Measurements from ENCODE around the gene PTPRT.
"Not testable (repeated sequence)": the region's sequence is repeated elsewhere in the genome, so short reads cannot be mapped to it uniquely, and the experiment has no call there.

The PTPRT gene

DNA sequence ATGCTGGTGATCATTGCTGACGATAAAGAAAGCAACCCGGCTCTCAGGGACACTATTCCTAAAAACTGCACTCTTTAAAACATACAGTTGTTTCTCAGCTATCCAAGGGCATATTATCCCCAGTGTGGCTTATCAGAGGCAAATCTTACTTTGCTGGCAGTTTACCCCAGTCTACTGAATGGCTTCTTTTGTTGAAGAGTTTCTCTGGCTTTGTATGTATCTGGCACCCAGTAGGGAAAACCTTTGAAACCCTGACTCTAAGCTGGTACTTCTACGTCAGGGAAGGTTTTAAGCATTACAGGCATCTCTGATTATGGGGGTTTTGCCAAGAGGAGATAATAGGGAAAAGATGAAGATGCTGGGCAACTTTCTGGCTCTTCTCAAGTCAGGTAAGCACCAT is 933.9 kb downstream of the PTPRT start:
- no peak for DNase-seq

DNA sequence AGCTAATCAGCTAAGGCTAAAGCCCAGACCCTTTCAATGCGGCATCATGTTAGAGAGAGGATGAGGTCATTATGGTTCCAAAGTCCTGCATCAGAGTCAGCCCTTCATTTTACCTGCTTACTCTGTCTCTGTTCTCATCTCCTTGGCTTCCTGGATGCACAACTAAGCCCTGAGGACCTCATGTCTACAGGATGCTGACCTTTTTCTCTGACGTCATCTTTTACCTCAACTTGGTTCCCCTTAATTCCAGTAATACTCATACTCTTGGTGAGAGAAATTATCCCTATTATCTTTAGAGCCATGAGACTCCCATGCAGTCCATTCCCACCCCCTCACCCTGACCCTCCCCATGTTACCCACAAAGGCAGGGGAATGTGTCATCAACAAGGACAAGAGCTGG is 935.0 kb downstream of the PTPRT start:
- DNase-seq = no peak

DNA sequence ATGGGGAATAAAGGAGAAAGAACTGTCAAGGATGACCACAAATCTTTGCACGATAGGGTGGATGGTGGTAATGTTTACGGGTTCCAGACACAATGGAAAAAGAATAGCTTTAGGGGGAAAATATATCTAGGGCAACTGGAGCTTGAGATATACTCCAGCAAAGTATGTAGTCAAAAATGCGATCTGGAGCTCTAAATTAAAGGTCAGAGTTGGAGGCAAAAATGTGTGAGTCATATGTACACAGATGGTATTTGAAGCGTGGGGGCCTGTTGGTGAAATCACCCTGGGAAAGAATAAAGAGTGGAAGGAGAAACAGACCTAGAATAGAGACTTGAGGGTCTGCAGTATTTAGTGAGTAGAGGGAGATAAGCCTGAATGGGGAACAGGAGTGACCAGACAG is 937.6 kb downstream of the PTPRT start:
- no peak for DNase-seq

DNA sequence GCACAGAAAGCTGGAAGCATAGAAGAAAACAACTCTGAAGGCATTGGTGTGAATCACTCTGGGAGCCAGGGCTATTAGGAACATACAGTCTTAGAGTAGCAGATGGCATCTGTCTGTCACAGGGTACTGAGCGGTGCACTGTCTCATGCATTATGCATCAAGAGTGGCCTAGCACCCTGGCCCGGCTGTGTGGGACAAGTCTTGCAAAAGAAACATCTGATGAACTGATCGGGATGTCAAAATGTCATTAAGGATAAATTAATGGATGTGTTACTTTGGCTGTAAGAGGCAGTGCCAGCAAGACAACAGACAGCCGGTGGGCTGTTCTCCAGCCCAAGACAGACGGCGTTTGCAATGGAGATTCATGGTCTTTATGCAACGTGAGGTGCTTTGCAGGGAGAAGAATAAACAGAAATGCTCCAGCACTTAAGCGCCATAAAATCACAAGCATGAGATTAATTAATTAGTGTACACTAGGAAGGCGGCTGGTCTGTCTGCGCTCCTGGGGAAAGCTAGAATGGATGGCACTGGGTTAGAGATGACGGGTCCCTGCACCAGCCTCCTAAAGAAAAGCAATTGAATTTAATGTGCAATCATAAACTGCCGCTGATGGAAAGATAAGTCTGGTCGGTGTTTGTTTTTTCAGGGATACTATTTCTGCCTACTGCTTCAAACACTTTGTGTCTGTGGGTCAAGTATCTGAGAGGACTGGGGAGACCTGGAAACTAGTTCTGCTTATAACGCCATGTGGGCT is 970.9 kb downstream of the PTPRT start:
- DNase-seq = no peak

DNA sequence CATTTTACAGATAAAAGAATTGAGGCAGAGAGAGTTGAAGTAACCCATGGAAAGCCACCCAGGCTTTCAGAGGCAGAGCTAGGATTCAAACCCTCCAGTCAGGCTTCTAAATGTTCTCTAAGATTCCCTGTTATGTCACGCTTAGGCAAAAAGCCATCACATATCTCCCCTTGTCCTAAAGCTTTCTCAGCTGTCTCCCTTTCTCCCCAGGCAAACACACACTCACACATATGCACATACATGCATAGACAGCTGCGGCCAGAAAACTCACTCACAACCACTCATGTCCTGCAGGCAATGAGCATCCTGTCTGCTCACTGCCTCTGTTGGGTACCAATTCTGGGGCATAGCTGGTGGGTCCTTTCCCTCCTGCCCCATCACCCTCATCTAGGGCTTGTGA is 975.6 kb downstream of the PTPRT start:
- DNase-seq = no peak

DNA sequence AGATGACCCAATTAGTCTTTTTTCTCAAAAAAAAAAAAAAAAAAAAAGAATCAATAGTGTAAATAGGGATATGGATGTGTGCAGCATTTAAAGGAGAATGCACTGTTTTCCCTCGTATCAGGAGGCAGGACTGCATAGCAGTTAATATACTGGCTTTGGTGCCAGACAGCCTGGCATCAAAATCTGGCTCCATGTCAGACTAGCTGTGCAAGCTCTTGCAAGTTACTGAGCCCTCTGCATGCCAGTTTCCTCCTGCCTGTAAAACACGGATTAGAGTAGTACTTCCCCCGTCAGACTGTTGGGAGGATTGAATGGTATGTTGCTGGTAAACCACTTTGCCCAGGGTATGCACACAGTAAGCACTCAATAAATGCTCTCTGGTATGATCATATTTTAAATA is 977.3 kb downstream of the PTPRT start:
- DNase-seq = no peak

DNA sequence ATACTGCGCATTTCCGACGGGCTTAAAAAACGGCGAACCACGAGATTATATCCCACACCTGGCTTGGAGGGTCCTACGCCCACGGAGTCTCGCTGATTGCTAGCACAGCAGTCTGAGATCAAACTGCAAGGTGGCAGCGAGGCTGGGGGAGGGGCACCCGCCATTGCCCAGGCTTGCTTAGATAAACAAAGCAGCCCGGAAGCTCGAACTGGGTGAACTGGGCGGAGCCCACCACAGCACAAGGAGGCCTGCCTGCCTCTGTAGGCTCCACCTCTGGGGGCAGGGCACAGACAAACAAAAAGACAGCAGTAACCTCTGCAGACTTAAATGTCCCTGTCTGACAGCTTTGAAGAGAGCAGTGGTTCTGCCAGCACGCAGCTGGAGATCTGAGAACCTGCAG is 983.1 kb downstream of the PTPRT start:
- not testable (repeated sequence) for DNase-seq

DNA sequence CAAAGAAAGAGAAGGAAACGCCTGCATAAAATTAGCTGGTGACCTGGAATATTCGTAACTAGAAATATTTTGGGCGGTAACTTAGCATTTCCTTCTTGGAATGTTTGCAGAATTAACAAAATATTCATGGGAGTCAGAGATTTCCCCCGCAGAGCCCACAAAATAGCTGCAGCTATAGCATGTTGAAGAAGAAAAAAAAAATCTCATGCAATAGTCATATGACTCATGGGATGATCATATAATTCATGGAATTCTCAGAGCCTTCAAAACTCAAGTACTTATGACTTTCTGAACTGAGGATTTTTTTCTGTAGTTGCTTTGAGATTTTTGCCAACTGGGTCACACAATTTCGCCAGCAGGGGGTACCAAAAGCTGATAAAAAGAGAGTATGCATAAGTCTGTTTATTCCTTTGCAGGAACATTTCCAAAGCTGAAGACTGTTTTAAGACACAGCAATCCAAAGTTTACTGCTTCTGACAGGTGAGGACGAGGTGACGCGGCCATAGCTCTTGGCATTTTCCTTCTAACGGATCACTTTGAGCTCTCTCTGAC is 985.5 kb downstream of the PTPRT start:
- DNase-seq = no peak

DNA sequence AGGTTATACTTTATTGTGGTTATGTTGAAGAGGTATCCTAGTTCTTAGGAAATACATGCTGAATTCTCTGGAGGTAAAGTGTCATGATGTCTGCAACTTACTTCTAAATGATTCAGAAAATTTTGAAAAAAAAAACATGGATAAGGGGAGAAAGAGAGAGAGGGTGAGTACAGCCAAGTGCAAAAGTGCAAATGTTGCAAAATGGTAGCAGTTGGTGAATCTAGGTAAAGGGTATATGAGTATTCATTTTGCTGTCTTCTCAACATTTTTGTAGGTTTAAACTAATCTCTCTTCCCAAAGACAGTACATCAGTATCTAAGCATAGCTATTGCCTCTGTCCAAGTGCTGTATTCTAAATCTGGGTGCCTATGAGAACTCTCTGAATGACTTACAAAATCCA is 992.1 kb downstream of the PTPRT start:
- DNase-seq = no peak

DNA sequence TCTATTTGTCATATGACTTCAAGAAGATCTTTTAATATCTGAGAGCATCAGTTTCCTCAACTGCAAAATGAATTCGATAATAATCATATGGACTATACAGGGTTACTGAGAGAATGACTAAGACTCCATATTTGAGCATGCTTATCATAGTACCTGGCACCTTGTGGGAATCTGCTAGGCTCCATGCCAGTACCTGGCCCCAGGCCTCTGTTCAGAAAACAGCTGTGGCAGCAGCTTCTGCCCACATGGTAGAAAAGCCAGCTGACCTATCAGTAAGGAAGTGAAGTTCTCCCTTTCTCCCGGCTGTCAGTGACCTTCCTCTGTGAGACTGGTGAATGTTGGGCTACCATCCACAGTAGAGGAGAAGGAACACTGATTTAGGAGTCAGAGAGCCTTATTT is 996.6 kb downstream of the PTPRT start:
- DNase-seq = no peak

DNA sequence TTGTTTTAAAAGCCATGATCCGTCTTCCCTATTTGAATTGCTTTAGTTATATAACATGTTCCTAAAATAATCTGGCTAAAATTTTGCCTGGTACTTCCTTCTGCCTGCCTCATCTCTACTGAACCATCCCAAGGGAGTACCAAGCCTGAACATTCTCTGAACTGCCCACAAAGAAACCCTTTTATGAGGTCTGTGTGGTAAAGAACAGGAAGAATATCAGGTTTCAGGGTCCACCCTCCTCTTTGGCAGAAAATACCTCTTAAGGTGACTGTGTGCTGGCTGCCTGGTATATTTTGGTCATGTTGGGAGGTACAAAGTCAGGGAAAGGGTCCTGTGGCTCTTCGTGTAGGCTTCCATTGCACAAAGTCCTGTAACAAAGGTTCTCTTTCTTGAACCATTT is 997.4 kb downstream of the PTPRT start:
- no peak for DNase-seq

DNA sequence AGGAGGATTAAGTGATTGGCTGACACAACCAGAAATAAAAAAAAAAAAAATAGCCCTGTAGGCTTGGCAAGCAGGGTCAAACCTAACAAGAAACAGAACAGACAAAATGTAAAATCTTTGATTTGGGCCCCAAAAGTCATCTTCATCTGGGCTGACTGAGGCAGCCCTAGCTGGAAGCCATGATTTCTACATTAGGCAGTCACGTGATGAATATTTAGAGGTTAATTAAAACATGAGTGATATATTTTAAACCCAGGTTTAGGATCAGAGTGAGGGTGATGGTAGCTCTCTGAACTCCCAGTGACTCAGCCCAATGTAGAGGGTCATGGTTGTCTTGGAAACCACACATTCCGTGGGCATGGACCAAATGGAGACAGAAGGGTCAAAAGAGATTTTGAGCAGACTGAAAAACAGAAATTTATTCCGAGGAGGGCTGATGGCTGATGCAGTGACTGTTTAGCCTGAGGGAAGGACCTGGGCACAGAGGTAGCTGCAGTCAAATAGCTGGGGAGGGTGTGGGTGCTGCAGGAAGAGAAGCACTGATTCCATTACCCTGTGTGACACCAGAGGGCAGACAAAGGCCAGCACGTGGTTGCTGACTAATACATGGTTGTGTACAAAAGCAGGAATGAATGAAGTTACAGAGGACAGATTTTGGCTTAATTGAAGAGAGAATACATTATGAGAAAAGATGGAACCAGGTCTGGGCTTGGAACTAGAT is 998.4 kb downstream of the PTPRT start:
- DNase-seq = no peak

DNA sequence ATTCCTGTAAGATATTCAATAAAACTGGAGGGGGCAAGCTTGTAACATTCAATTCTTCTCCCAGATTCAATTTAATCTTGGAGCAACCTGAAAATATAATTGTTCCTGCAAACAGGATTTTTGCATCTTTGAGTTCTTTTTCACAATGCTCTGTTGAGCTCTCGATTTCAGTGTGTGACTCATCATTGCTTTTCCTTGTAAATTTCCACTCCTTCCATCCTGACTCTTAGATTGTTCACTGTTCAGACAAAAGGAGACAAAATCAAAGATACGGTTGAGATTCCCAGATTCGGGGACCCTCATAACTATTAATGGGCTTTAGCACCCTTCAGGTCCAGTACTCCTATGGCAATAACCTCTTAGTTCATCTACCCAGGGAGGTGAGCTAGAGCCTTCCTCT is 999.6 kb downstream of the PTPRT start:
- no peak for DNase-seq

DNA sequence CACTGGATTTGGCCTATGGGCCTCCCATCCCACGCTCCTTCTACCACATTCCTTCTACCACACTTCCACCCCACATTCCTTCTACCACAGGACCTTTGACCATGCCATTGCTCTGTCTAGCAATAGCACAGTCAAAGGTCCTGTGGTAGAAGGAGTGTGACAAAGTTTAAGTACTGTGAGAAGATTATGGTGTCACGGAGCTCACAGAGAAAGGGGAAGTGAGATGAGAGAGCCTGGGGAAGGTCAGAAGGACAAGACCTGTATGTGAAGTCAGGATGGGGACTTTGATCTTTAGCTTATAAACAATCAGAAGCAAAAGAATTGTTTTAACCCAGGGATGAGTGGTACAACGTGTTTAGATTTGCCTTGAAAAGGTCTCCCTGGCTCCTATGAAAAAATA is 1003.4 kb downstream of the PTPRT start:
- DNase-seq = no peak

DNA sequence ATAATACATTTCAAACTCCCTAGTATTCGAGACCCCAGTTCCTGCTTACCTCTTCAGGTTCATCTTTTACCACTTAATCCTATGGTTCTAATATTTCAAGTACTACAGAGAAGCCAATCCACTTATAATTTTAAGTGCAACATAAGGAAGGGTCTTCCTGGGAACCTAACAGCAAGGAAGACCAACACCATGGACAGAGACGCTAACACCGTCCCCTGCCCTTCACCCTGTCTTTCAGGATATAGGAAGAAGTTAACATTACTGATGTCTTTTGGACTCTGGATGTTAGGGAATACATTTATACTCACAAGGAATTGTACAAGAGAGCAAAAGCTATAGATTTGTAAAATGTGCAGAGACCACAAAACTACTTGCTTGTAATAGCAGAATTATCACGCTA is 1006.6 kb downstream of the PTPRT start:
- no peak for DNase-seq

DNA sequence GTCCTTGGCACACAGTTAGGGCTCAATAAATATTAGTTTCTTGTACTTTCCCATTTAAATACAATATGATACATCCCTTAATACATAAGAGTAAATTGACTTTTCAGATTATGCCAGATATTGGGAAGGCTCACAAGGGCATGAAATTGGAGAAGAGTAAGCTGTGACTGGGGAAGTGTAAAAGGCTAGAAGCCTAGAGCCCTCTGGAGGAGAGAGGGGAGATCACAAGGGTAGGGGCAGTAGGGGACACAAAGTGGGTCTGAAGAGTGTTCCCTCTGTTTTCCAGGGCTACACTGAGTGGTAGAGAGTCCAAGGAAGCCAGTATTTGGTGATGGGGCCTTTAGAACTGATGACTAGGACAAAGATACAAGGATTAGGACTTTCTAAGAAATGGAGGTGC is 1008.6 kb downstream of the PTPRT start:
- no peak for DNase-seq

DNA sequence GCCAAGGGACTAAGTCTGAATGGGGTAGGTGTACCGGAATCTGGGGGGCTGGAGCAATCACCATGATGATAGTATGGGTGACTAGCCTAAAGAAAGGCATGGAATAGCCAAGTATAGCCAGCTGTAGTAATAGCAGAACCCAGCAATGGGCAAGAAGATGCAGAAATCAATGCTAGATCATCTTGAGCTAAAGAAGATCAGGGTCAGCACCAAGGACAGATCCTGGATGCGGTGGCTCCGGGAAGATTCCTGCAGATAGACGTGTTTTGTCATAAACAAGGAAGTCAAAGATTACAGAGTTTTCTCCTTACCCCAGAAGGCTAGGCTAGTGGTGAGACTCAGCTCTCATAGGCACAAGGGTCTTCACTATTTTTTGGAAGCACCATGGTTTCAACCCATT is 1009.9 kb downstream of the PTPRT start:
- DNase-seq = no peak

DNA sequence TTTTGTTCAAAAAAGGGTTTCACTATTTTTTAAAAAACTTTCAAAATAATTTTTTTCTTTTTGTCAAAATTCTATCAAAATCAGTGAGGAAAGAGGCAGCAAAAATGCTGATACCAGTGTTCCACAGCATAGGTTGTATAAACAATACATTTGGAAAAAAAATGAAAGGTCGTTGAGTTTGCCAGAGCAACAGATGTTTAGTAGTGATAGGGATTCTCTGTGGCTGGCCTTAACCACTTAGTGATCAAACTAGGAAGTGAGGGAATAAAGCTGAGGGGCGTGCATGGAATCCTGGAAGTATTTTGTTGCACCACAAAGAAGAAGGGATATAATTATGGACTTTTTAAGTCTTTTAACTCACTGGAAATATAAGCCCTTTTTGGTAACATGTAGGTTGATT is 1016.3 kb downstream of the PTPRT start:
- no peak for DNase-seq

DNA sequence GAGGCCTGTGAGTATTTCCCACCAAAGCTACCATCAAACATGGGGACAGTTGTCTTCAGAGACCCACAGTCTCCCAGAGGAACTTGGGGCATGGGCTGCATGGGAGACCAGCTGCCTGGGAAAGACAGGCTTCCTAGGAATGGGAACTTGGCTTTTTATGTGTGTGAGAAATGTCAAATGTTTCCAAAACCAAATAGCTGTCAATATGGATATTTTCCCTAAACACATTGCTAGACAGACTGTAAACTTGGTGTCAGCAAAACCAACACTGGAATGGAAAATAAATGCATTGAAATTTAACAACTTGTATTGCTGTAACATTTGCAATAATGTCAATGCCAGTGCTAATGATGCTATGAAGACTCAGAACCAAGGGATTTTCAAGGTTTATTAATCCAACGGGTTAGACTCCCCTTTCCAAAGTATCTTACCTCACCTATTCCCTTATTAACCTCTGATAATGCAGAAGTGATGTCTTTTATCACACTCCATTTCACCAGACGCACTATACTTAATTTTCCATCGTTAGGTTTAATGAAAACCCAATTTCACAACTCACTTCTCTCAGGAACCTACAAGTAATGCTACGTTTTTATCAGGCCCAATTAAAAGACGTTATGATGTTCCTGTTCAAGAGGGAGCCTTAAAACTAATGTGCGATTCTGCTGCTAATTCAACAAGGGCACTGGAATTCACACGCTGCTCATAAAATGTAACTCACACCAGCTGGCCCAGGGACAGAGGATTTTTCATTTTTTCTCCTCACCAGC is 1025.4 kb downstream of the PTPRT start:
- no peak for DNase-seq

DNA sequence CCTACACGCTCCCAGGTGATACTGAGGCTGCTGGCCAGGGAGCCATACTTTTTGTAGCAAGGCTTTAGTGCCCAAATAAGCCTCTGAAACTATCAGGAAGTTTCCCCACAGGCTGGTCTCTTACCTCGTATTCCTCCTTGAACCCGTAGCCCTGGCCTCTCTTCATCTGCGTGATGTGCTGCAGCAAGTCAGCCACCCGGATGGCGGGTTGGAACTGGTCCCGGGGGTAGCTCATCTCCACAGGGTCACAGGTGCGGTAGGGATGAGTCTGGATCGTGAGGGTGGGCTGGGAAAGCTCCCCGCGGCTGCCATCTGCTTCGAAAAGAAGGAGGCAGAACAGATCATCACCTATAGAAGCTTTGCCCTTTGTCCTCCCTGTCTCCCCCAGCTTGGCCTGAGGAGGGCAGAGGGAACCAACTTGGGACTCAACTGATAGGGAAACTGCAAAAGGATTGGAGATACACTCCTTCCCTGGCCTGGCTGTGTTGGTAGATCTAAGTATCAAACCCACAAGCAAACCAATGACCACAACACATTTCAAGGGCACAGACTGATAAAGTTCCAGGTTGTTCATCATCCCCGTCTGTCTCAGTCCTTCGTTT is 1028.4 kb downstream of the PTPRT start:
- no peak for DNase-seq

DNA sequence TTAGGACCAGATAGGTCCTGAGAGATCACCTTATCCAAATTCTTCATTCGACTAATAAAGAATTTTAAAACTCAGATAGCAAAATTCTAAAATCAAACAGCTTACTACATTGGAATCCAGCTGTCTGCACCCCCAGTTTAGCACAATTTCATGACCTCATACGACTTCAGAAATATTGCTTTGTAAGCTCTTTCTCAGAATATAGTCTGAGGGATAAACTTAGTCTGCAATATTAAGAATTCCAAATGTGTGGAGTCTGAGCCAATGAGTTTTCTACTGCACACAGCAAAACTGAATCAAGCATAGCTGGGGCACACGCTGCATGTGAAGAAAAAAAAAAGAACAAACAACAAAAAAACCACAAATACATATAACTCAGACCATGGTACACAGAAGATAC is 1029.9 kb downstream of the PTPRT start:
- DNase-seq = no peak

DNA sequence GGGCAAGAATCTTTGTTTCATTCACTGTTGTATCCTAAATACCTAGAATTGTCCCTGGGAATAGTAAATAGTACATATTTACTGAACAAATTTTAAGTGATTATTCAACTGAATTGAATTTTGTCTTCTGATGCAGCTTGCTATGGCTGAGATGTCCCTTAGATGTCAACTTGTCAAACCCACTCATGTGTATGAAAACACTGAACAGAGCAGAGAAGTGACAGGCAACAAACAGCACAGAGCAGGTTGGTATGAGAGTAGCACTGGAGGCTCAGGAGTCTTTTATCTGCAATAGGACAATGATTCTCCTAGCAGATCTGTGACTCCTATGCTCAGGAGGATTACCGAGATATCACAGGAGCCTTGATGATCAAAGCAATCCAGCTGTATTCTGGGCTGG is 1031.4 kb downstream of the PTPRT start:
- DNase-seq = no peak

DNA sequence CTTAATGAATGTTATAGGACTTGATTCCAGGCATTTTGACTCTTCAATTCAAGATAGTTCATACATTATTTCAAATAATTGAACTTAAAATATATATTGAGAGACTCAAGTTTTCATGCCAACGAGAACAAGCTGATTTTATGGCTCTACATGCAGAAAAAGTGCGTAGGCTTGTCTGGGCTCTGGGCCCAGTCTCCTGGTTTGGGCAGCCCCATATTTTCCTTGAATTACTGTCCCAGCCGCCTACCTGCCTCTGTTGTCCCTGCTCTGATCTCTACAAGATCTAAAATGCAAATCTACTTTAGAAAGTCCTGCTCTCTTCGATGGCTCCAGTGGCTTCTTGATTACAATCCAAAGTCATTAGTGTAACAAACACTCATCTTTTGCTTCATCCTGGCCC is 1034.1 kb downstream of the PTPRT start:
- DNase-seq = no peak

All from SIG-M5 (cell line).